HG03457 (cell line): ENCODE data around the gene GRAMD2B.
A peak's percentile ranks its signal among the peaks of the same experiment; 100 is the strongest.
"Not testable (repeated sequence)": the region's sequence is repeated elsewhere in the genome, so short reads cannot be mapped to it uniquely, and the experiment has no call there.

ENCODE experiments used
- ATAC-seq: cut with Tn5 transposase; IDR thresholded peaks from one replicate; pipeline ENCODE4 v1.9.1; 2021; ENCODE audit warnings: moderate number of reproducible peaks; ENCODE audit not compliant: unreplicated experiment

Gene GRAMD2B

GRCh38 chr5:126446498-126447224, 23.5 kb downstream of the GRAMD2B start:
- no peak for ATAC-seq

GRCh38 chr5:126448720-126449119, 25.5 kb downstream of the GRAMD2B start:
- ATAC-seq = no peak

GRCh38 chr5:126449751-126450271, 26.6 kb downstream of the GRAMD2B start:
- peak; percentile 87 for ATAC-seq

DNA sequence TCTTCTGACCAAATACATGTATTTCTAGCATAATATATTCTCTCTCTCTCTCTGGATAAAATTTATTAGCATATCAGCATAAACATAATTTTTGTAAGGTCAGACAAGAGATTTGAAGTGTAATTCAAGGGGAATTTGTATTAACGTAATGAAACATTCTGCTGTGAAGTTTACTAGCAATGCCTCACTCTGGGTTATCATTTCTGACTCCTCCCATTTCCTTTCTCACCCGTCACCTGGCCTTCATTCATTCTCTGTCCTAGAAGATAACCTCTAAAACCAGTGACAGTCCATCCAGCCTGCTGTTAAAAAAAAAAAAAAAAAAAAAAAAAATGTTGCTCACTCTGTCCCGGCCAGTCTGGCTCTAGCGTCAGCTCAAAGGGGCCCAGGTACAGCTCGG, 27.1 kb downstream of the GRAMD2B start:
- peak; percentile 39 for ATAC-seq

DNA sequence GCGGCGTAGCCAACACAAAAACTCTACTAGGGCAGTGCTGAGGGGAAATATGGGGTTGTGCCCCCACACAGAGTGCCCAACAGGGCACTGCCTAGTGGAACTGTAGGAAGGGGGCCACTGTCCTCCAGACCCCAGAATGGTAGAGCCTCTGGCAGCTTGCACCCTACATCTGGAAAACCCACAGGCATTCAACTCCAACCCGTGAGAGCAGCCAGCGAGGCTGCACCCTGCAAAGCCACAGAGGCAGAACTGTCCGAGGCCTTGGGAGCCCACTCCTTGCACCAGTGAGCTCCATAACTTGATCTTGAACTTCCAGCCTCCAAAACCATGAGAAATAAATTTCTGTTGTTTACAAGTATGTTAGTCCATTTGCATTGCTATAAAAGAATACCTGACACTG, 27.7 kb downstream of the GRAMD2B start:
- ATAC-seq = no peak

DNA sequence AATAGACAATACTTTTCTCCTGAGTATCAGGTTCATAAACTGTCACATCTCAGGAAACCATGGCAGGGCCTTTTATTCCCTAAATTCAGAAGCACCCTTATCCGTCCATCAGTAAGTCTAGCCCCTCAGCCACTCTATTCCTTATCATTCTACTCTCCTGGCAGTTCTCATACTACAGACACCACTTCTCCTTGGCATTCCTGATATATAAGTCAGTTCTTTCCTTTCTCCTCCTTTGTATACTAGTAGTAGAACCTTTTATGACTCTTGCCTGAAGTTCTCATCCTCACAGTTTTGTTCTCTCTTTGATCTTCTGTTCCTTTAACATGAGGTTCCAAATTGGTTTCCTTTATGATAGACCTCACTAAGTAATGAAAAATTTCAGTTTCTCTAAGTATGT, 29.3 kb downstream of the GRAMD2B start:
- ATAC-seq = no peak

DNA sequence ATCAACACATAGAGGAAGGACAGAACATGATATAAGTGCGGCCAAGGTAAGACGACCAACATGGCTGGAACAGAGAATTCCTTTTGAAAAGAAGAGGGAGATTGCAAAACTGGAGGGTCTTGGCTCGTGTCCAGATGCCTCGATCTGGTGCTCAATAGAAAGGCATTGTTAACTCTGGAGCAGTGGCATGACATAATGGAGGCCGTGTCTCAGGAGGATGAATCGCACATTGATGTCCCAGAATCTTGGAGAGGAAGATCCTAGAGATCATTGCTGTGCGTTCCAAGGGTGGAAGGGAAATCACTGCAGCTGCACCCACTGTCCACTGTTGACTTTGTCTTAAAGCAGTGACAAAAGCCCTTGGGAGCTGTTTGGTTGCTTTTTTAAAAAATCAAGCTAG, 30.9 kb downstream of the GRAMD2B start:
- no peak for ATAC-seq

DNA sequence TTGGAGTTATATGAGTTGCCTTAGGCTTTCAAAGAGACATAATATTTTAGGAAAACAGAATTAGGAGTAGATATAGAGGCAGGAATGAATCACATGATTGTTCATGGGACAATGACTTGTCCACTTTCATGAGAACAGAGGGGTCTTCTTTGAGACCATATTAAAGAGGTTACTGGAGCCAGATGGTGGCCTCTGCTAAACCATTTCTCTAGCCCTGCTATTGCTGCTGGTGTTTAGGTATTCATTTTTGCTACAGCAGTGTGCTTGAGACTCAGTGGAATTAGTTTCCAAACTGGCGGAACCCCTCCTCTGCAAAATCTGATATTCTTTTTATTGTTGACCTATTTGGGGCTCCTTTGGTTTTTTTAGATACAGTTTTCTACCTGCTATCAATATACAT, 31.3 kb downstream of the GRAMD2B start:
- no peak for ATAC-seq

- ATAC-seq = no peak
Measured at GRCh38 chr5:126455264-126455663, 32.1 kb downstream of the GRAMD2B start.

GRCh38 chr5:126455728-126456127, 32.5 kb downstream of the GRAMD2B start:
- ATAC-seq = no peak

DNA sequence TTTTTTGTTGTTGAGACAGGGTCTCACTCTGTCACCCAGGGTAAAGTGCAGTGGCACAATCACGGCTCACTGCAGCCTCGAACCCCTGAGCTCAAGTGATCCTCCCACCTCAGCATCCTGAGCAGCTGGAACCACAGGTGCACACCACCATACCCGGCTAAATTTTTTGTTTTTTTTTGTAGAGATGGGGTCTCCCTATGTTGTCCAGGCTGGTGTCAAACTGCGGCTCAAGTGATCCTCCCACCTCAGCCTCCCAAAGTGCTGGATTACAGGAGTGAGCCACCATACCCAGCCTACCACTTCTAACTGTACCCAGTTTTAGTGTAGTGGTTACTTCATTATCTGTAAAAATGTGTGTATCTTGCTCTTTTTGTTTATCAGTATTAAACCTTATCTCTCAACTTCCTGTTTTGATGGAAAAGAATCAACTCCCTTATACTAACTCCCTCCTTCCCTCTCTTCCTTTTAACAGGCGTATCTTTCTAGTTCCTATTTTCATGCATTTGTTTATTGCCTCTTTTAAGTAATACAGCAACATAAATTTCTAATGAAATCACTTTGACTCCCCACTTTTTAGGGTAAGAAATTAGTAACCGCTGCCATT, 33.1 kb downstream of the GRAMD2B start:
- no peak for ATAC-seq

GRCh38 chr5:126460459-126460858, 37.2 kb downstream of the GRAMD2B start:
- ATAC-seq = no peak

- ATAC-seq = no peak
Measured at GRCh38 chr5:126460977-126461376, 37.8 kb downstream of the GRAMD2B start.

- peak; percentile 6 for ATAC-seq
Measured at GRCh38 chr5:126461838-126462237, 38.6 kb downstream of the GRAMD2B start.

DNA sequence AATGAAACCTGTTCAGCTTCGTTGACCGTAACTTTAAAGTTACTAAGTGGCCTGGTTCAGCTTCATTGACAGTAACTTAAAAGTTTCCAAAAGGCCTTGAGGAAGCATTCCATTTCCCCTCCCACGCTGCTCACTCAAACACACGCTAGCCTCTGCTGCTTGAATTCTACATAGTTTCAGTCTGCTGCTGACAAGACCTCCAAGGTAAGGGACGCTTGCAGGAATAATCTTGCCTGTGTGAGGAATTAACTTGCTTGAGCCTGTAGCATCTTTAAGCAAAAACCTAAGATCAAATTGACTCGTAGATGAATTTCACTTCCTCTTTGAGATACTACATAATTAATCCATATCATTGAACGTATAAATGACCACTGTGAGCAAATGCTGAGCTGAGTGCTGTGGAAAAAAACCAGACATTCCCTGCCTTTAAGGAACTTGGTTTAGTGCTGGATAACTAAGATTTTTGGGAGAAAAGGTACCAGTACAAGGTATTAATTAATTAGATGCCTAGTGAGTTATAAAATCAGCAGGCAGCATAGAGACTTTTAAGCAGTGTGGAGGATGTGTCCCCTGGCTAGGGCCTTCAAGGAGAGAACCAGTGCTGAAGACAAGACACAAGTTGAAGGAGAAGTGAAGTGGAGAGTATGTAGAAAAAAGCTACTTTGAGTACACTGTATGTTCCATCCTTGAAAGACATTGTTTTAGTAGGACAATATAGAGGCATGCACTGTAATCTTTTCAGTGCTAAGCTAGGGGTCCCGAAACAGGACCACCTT, 39.2 kb downstream of the GRAMD2B start:
- ATAC-seq = peak; percentile 73

GRCh38 chr5:126464016-126464415, 40.8 kb downstream of the GRAMD2B start:
- ATAC-seq = no peak

- ATAC-seq = no peak
Measured at GRCh38 chr5:126464959-126465358, 41.8 kb downstream of the GRAMD2B start.

DNA sequence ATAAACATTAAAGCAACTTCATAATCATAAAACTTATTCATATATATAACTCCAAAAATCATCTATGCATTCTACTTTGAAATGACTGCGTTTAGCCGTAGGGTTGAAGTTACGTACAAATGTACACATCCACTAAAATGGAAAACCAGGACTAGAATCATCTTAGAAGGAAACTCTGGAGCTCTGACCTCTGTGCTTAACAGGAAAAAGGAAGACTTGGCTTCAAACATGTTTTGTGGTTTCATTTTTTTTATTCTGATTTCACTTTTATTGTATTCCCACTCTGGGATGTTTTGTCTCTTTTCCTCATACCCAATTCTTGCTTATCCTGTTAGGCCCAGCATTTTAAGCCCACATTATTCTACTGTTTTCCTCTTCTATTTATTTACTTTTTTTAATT, 44.9 kb downstream of the GRAMD2B start:
- ATAC-seq = no peak

DNA sequence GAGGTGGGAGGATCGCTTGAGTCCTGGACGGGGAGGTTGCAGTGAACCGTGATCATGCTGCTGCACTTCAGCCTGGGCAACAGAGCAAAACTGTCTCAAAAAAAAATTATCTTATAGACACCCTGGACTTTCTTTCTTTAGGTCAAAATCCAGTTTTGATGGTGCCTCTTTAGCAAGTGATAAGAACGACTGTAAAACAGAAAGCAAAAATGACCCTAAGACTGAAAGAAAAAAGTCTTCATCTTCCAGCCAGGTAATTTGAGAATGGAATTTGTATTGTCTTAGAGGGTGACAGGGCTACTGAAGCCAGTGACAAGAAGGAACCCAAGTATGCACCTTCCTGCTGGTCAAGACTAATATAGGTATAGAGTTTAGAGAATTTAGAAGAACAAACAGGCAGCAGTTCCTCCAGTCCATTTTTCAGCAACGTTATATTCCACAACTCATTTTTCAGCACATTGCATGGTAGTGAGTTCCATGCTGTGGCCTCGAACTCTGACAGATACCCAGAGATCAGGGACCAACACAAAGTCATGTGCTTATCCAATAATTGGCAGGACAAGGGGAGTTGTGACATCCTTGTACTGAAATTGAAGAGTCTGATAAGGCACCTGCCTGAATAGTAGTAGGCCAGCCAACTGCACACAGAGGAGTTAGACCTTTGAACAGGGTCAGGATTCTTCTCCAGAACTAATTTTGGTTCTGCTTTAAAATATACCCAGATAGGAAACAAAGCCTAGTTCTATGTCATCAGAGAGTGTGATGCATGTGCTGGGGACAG, 46.5 kb downstream of the GRAMD2B start:
- no peak for ATAC-seq

- not testable (repeated sequence) for ATAC-seq
Measured at GRCh38 chr5:126470529-126470928, 47.3 kb downstream of the GRAMD2B start.

DNA sequence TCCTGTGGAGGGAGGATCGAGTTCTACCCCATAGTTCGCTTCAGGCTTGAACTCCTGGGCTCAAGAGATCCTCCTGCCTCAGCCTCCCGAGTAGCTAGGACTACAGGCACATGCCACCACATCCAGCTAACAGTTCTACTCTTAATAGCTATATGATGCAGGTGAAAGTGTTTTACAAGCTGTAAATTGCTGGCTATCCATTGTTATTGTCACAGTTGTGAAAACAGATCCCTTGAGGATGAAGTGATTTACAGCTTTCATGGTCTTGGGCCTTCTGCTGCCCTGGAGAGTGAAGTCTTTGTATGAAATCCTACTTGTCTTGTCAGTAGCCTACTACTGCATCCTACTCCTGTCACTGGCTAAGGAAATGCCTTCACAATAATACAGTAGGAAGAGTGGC, 48.0 kb downstream of the GRAMD2B start:
- ATAC-seq = no peak
